Measurements from ENCODE around the gene INSL3. TPM values are rescaled to one million over a fixed set of nuclear protein-coding genes. Genes with fewer than 3 reads are reported as not detected.

INSL3 gene
- polyA plus RNA-seq, 1 donor from 2014 or later, result not detected

DNA sequence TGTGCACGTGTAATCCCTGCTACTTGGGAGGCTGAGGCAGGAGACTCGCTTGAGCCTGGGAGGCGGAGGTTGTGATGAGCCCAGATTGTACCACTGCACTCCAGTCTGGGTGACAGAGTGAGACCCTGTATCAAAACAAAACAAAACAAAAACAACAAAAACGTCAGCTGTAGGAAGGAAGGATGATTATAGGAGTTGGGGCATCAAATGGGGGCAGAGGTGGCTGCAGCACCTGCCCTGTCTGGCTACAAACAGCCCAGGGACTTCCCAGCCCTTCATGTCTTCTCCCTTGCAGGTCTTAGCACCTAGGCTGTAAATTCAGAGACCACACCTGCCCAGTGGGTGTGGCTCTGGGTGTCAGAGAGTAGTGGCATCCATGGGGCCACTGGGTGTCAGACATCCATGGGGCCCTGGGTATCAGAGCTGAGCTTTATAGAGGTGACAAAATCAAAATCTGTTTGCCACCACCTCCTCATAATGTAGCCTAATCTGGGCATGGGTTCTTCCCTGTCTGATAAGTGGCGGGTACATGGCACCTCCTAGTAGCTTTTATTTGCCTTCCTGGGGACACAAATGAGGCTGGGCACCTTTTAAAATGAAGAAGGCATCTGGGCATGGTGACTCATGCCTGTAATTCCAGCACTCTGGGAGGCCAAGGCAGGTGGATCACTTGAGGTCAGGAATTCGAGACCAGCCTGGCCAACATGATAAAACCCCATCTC lies 31.1 kb downstream of the INSL3 start:
- Histone ChIP-seq H3K4me3 (ENCODE audit: low read length) (no peak overlapping the region), H3K27ac (ENCODE audit: low read length) (no peak overlapping the region), H2AFZ (ENCODE audit: low read depth, low read length) (no peak overlapping the region), H3K9me2 (ENCODE audit: insufficient read depth, low read length) (no peaks in the 10 kb centered on the region), H3K9ac (ENCODE audit: low read length) (no peak overlapping the region), H3K79me2 (replicated peaks; ENCODE audit: insufficient read depth, low read length) (no peaks in the 10 kb centered on the region), H3K27me3 (ENCODE audit: insufficient read depth, low read depth, low read length) (peaks cover 16% of the 10 kb centered on the region), H3K4me2 (ENCODE audit: low read length) (no peak overlapping the region), H3K36me3 (ENCODE audit: insufficient read depth, low read length) (no peaks in the 10 kb centered on the region), H4K20me1 (ENCODE audit: insufficient read depth) (no peaks in the 10 kb centered on the region), H3K9me3 (ENCODE audit: low read length) (no peaks in the 10 kb centered on the region), H3F3A (ENCODE audit: insufficient read depth, low read length, poor library complexity, severe bottlenecking) (no peaks in the 10 kb centered on the region)
- TF ChIP-seq, protein P1, sequence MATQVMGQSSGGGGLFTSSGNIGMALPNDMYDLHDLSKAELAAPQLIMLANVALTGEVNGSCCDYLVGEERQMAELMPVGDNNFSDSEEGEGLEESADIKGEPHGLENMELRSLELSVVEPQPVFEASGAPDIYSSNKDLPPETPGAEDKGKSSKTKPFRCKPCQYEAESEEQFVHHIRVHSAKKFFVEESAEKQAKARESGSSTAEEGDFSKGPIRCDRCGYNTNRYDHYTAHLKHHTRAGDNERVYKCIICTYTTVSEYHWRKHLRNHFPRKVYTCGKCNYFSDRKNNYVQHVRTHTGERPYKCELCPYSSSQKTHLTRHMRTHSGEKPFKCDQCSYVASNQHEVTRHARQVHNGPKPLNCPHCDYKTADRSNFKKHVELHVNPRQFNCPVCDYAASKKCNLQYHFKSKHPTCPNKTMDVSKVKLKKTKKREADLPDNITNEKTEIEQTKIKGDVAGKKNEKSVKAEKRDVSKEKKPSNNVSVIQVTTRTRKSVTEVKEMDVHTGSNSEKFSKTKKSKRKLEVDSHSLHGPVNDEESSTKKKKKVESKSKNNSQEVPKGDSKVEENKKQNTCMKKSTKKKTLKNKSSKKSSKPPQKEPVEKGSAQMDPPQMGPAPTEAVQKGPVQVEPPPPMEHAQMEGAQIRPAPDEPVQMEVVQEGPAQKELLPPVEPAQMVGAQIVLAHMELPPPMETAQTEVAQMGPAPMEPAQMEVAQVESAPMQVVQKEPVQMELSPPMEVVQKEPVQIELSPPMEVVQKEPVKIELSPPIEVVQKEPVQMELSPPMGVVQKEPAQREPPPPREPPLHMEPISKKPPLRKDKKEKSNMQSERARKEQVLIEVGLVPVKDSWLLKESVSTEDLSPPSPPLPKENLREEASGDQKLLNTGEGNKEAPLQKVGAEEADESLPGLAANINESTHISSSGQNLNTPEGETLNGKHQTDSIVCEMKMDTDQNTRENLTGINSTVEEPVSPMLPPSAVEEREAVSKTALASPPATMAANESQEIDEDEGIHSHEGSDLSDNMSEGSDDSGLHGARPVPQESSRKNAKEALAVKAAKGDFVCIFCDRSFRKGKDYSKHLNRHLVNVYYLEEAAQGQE (IDR thresholded peaks at IDR 0.05; ENCODE audit: borderline replicate concordance), result no peak
- TF ChIP-seq SMC3 (conservative IDR thresholded peaks at IDR 0.05; ENCODE audit: poor library complexity) (no peak), EZH2 (IDR thresholded peaks at IDR 0.05; ENCODE audit: borderline replicate concordance, insufficient read depth, low read length, poor library complexity, severe bottlenecking) (no peak), RAD21 (conservative IDR thresholded peaks at IDR 0.05) (no peak), MXI1 (conservative IDR thresholded peaks at IDR 0.05; ENCODE audit: poor library complexity, severe bottlenecking) (no peak), TAF1 (IDR thresholded peaks at IDR 0.05; ENCODE audit: low read depth) (no peak), POLR2AphosphoS5 (IDR thresholded peaks at IDR 0.05) (no peak), EP300 (conservative IDR thresholded peaks at IDR 0.05; ENCODE audit: poor library complexity, severe bottlenecking) (no peak)
- TF ChIP-seq, protein P2, sequence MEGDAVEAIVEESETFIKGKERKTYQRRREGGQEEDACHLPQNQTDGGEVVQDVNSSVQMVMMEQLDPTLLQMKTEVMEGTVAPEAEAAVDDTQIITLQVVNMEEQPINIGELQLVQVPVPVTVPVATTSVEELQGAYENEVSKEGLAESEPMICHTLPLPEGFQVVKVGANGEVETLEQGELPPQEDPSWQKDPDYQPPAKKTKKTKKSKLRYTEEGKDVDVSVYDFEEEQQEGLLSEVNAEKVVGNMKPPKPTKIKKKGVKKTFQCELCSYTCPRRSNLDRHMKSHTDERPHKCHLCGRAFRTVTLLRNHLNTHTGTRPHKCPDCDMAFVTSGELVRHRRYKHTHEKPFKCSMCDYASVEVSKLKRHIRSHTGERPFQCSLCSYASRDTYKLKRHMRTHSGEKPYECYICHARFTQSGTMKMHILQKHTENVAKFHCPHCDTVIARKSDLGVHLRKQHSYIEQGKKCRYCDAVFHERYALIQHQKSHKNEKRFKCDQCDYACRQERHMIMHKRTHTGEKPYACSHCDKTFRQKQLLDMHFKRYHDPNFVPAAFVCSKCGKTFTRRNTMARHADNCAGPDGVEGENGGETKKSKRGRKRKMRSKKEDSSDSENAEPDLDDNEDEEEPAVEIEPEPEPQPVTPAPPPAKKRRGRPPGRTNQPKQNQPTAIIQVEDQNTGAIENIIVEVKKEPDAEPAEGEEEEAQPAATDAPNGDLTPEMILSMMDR (IDR thresholded peaks at IDR 0.05; ENCODE audit: poor library complexity, severe bottlenecking), result no peak

- no peaks in the 10 kb centered on the region for H4K20me1 ChIP-seq (ENCODE audit: insufficient read depth)
- H3K9me3 ChIP-seq (ENCODE audit: low read length), result no peaks in the 10 kb centered on the region
- H3K4me2 ChIP-seq (ENCODE audit: low read length), result no peak overlapping the region
- H3K27ac ChIP-seq (ENCODE audit: low read length), result no peak overlapping the region
- no peaks in the 10 kb centered on the region for H3K36me3 ChIP-seq (ENCODE audit: insufficient read depth, low read length)
- no peaks in the 10 kb centered on the region for H3K79me2 ChIP-seq (replicated peaks; ENCODE audit: insufficient read depth, low read length)
- no peak overlapping the region for H2AFZ ChIP-seq (ENCODE audit: low read depth, low read length)
- H3K4me3 ChIP-seq (ENCODE audit: low read length), result no peak overlapping the region
- H3K9ac ChIP-seq (ENCODE audit: low read length), result no peak overlapping the region
- no peaks in the 10 kb centered on the region for H3F3A ChIP-seq (ENCODE audit: insufficient read depth, low read length, poor library complexity, severe bottlenecking)
- no peaks in the 10 kb centered on the region for H3K9me2 ChIP-seq (ENCODE audit: insufficient read depth, low read length)
- no peak for TF ChIP-seq TAF1 (IDR thresholded peaks at IDR 0.05; ENCODE audit: low read depth)
- no peak for TF ChIP-seq SMC3 (conservative IDR thresholded peaks at IDR 0.05; ENCODE audit: poor library complexity)
- TF ChIP-seq EZH2 (IDR thresholded peaks at IDR 0.05; ENCODE audit: borderline replicate concordance, insufficient read depth, low read length, poor library complexity, severe bottlenecking), result no peak
- H3K27me3 ChIP-seq (ENCODE audit: insufficient read depth, low read depth, low read length), result peaks cover under 1% of the 10 kb centered on the region
Measured at GRCh38 chr19:17788632-17789031, 32.7 kb downstream of the INSL3 start.
